ENCODE results near the gene MUC4. TPM values are rescaled to one million over a fixed set of nuclear protein-coding genes. Genes with fewer than 3 reads are reported as not detected.

MUC4 gene
- total and polyA plus RNA-seq, 3 donors from 2014 or later: 1.8 to 4.7 (median 4.0) TPM

DNA sequence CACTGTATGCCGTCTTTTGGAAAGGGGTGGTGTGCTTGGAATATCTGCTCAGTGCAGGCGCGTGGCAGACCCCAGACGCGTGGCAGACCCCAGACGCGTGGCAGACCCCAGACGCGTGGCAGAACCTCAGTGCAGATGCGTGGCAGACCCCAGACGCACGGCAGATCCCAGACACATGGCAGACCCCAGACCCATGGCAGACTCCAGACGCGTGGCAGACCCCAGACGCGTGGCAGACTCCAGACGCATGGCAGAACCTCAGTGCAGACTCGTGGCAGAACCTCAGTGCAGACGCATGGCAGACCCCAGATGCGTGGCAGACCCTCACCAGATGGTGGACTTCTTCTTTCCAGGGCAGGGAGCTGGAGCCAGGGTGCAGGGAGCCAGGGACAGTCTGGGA is 637 bp upstream of the MUC4 start:
- Histone ChIP-seq H3K9me3 (no peaks in the 10 kb centered on the region), H3K4me3 (no peak overlapping the region), H3K27ac (no peak overlapping the region), H3K36me3 (ENCODE audit: low read depth, missing control alignments) (no peaks in the 10 kb centered on the region), H3K27me3 (no peaks in the 10 kb centered on the region), H3K4me1 (no peaks in the 10 kb centered on the region)
- DNase-seq: no peak
- intact Hi-C loops (cut with DNase I; ENCODE audit: low total_unique reads): no loop called here
- no peak for TF ChIP-seq POLR2A (IDR thresholded peaks at IDR 0.05)
- TF ChIP-seq, protein P1, sequence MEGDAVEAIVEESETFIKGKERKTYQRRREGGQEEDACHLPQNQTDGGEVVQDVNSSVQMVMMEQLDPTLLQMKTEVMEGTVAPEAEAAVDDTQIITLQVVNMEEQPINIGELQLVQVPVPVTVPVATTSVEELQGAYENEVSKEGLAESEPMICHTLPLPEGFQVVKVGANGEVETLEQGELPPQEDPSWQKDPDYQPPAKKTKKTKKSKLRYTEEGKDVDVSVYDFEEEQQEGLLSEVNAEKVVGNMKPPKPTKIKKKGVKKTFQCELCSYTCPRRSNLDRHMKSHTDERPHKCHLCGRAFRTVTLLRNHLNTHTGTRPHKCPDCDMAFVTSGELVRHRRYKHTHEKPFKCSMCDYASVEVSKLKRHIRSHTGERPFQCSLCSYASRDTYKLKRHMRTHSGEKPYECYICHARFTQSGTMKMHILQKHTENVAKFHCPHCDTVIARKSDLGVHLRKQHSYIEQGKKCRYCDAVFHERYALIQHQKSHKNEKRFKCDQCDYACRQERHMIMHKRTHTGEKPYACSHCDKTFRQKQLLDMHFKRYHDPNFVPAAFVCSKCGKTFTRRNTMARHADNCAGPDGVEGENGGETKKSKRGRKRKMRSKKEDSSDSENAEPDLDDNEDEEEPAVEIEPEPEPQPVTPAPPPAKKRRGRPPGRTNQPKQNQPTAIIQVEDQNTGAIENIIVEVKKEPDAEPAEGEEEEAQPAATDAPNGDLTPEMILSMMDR (IDR thresholded peaks at IDR 0.05): no peak
- WGBS, 2 donors: 83 to 88% methylated on average over 20 of the region's 20 CpGs

DNA sequence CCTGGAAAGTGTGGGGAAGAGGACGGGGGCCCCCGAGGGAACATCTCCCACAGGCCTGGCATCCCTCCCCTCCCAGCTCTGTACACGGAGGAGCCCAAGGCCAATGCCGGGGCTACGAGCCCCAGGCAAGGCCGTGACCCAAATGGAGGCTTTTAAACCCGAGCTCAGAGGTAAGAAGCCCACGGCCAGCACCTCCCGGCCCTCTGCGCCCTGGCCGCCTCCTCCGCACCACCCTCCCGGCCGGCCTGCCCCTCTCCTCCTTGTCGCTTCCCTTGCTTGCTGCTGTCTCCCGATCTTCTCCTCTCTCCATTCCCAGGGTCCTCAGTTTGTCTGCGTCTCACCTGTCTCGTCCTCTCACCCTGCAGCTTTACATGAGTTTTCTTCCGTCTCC is 1.3 kb downstream of the MUC4 start:
- no peak for DNase-seq
- Histone ChIP-seq H3K4me3 (no peak overlapping the region), H3K9me3 (no peaks in the 10 kb centered on the region), H3K27me3 (no peaks in the 10 kb centered on the region), H3K36me3 (ENCODE audit: low read depth, missing control alignments) (no peaks in the 10 kb centered on the region), H3K4me1 (no peaks in the 10 kb centered on the region), H3K27ac (no peak overlapping the region)
- intact Hi-C loops (cut with DNase I; ENCODE audit: low total_unique reads): no loop called here
- WGBS, 2 donors: 70 to 88% methylated on average over 19 of the region's 19 CpGs
- no peak for TF ChIP-seq POLR2A (IDR thresholded peaks at IDR 0.05)
- TF ChIP-seq, protein P1 (IDR thresholded peaks at IDR 0.05): no peak

DNA sequence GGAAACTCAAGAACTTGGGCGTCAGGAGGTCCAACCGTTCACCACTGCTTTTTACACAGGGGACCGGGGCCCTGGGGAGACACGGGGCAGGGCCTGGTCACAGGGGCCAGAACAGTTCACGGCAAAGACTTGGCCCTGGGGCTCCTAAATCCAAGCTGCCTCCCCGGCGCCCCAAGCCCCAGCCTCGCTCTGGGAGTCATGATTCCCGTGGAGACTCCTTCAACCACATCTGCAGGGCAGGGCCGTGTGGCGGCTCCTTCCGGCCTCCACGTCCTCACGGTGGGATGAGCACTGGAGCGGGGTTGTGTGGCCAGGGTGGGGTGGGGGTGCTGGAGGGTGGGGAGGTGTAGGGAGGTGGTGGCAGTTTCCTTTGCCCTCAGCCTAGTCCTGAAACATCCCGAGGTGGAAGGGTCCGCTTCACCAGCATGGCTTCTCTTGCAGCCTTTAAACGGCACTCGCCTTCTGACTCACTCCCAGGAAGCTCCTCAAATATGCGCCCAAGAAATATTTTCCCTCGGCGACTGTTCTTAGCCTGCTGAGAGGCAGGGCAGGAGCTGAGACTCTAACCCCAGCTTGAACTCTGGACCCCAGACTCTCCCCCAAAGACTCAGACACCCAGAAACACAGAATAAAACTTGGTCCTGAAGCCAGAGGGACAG is 1.8 kb downstream of the MUC4 start:
- Histone ChIP-seq H3K27ac (no peak overlapping the region), H3K27me3 (no peaks in the 10 kb centered on the region), H3K4me3 (no peak overlapping the region), H3K4me1 (peaks cover 5% of the 10 kb centered on the region), H3K9me3 (no peaks in the 10 kb centered on the region), H3K36me3 (ENCODE audit: low read depth, missing control alignments) (no peaks in the 10 kb centered on the region)
- intact Hi-C loops (cut with DNase I; ENCODE audit: low total_unique reads): no loop called here
- WGBS, 2 donors: 89 to 90% methylated on average over 11 to 22 of the region's 22 CpGs
- TF ChIP-seq POLR2A (IDR thresholded peaks at IDR 0.05): no peak
- TF ChIP-seq, protein P1 (IDR thresholded peaks at IDR 0.05): no peak
- no peak for DNase-seq

DNA sequence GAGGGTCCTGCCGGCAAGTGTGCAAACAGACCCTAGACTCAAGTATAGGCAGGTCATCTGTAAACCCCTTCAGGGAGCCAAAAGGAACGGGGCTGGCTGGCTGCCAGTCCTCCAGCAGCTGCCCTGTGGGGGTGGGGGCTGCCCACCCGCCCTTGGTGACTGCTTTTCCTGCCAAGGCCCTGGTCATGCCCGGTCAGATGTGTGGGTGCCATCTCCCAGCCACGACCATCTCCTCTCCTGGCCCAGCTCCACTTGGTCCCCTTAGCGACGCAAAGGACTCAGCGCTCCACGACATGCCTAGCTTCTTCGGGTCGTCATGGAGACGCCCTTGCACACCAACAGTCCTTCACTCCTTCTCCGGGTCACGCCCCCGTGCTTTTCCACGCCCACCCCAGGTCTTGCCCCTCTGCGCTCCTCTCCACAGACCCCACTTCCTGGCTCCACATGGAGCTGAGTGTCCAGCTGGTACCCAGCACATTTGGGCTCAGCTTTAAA is 2.4 kb downstream of the MUC4 start:
- WGBS, 2 donors: 70 to 82% methylated on average over 17 of the region's 17 CpGs
- no peak for TF ChIP-seq POLR2A (IDR thresholded peaks at IDR 0.05)
- TF ChIP-seq, protein P1 (IDR thresholded peaks at IDR 0.05): no peak
- intact Hi-C loops (cut with DNase I; ENCODE audit: low total_unique reads): no loop called here

DNA sequence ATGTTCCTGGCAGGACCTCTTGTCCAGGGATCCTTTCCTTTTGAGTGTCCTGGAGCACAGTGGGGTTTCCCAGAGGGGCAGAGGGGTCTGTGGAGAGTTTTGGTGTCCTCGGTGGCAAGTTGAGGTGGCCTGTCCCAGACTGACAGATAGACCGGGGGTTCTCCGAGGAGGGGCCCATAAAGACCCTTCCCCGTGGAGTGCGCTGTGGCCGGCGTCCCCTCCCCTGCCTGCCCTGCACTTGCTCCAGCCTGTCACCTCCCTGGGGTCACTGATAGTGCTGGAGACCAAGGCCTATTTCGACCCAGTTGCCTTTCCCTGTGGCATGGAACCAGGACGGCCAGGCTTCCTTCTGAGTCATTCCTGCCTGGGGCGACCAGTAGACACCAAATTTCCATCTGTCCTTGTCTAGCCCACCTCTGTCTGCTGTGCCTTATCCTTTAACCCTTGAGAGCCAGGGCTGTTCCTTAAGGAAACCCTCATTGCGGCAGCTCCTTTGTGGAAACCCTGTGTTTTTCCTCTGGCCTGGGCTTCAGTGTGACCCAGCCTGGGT is 2.9 kb downstream of the MUC4 start:
- H3K9me3 ChIP-seq: no peaks in the 10 kb centered on the region
- no peak for DNase-seq
- H3K27ac ChIP-seq: no peak overlapping the region
- H3K4me3 ChIP-seq: no peak overlapping the region
- no peaks in the 10 kb centered on the region for H3K27me3 ChIP-seq
- H3K4me1 ChIP-seq: peaks cover 16% of the 10 kb centered on the region
- intact Hi-C loops (cut with DNase I; ENCODE audit: low total_unique reads): no loop called here
- 93 to 94% methylated on average over 11 of the region's 11 CpGs for WGBS, 2 donors
- no peaks in the 10 kb centered on the region for H3K36me3 ChIP-seq (ENCODE audit: low read depth, missing control alignments)
- no peak for TF ChIP-seq POLR2A (IDR thresholded peaks at IDR 0.05)
- TF ChIP-seq, protein P1 (IDR thresholded peaks at IDR 0.05): no peak

More for the DNA sequence above, 2.4 kb downstream of the MUC4 start:
- H3K4me3 ChIP-seq: no peak overlapping the region
- H3K27me3 ChIP-seq: no peaks in the 10 kb centered on the region
- DNase-seq: no peak
- peaks cover 11% of the 10 kb centered on the region for H3K4me1 ChIP-seq
- H3K9me3 ChIP-seq: no peaks in the 10 kb centered on the region
- no peak overlapping the region for H3K27ac ChIP-seq
- H3K36me3 ChIP-seq (ENCODE audit: low read depth, missing control alignments): no peaks in the 10 kb centered on the region

All from testis (tissue), 3 donors.